Epidermal melanocyte (primary cell): ENCODE measurements around the gene MS4A15.
"Not testable (repeated sequence)": the region's sequence is repeated elsewhere in the genome, so short reads cannot be mapped to it uniquely, and the experiment has no call there.

ENCODE experiments used
- DNase-seq: peaks from one replicate; pipeline ENCODE4 v3.0.0; 2011; ENCODE audit warnings: low spot score; ENCODE audit not compliant: insufficient read length

Gene MS4A15

DNA sequence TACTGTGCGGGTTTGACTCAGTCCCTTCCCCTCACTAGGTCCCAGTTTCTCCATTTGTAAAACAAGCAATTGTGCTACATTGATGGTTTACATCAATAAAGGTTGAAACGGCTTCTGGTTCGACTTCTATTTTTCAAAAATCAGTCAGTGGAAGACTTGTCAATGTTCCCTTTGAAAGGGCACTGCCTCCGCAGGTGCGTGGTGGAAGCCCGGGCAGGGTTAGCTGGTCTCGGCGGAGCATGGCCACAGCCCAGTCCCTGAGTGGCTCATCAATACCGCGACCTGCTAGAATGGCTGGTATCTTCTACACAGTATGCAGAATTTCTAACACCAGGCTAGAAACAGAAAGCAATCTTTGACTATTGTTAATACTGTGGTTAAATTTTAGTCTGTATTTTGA is 44.5 kb downstream of the MS4A15 start:
- DNase-seq = no peak

DNA sequence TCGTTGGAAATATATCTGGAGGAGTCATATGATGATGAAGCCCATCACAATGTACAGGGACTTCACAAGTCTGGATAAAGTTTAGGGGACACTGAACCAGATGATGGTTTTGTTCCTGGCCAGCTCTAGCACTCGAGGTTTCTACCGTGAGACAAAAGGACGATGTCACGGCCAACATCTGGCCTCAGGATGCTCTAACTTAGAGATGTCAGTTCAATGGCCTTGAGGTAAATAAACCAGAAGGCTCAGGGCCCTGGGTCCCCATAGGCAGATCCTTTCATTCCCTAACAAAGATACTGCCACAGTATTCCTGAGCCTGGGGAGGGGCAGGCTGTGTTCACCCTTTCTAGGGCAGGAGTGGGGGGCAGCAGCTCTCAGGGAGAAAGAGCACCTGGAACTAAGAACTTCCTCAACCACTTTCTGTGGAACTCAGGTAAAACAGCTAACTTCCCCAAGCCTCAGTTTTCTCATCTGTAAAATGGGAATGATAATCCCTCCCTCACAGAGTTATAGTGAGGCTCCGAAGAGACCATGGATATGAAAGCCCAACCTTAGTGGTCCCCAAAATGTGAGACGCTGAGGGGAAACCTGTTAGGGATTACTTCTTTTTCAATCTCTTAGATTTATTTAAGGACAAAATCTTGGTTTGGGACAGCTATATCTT is 46.7 kb downstream of the MS4A15 start:
- DNase-seq = no peak

DNA sequence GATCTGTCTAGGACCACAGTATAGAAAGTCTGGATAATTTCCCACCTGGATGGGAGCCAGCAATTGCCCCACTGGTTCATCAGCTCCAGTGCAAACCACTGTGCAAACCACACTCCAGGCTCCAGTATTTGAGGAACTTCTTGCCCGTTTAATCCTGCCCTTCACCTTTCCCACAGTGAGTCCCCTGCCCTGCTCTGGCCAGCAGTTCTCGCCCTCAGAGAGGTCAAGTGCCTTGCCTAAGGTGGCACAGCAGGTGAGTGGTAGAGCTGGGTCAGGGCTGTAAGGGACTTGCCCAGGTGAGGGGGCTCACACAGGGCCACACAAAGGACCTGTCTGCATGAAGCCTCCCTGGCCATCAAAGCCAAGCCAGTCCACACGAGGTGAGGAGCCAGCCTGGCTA is 52.6 kb downstream of the MS4A15 start:
- no peak for DNase-seq

DNA sequence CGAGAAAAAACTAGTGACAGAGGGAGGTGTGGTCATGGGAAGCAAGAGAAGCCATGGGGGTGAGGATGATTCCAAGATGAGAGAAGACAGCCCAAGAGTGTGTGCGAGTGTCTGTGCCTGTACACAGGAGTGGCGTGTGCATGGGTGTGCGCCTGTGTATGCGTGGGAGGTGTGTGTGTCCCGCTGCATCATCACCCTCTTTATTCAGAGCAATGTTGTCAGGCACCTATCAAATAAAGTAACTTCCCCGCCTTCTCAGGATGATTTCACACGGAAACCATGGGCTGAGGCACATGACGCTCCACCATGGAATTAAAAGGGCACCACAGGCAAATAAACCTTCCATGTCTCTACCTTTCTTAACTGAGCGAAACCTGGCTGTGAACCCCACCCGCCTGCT is 53.0 kb downstream of the MS4A15 start:
- DNase-seq = no peak

DNA sequence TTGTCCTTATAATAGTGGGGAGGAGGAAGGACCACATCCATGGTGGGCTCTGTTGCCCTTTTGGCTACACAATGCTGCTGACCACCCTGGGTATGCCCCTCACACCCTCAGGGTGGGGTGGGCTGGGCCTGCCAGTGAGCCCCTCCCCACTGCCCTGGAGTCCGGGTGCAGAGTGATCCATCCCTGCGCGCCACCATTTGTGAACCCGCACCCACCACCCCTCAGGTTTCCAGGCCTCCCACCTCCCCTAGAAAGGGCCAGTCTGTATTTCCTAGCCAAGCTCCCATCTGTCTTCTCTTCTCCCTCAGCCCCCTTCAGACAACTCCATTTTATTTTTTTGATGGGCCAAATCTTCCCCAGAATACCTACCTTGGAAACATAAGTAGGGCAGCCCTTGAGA is 53.5 kb downstream of the MS4A15 start:
- DNase-seq = no peak

DNA sequence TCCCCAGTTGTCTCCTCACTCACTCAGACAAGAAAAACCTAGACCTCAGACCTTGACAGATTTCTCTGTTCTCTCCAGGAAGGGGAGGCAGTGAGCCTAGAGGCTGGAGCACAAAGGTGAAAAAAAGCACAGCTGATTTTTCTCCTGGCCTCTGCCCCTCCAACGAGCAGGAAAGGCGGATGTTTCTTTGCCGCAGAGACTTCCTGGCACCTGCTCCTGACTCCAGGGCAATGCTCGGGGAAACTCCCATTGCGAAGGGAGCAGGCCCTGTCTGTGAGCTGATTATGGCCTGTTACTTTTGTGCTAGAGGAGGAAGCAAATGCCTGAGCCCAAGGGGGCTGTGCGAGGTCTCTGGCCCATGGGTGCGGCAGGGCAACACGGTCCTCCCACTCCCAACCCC is 53.9 kb downstream of the MS4A15 start:
- no peak for DNase-seq

DNA sequence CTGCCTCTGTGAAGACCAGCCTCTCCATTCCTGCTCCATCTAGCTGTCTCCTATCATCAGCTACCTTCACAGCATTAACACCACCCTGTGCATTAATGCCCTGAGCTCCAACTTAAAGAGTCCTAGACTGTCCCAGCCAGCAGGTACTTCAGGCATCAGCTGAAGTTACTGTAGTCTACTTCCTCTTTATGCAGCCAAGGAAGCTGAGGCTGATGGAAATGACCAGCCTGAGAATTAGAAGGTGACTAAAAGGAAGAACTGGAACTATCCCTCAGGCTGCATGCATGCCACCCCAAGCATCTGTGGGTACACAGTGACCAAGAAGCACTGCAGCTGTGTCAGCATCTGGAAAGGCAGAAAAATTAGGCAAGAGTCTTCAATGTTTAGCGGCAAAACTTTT is 56.7 kb downstream of the MS4A15 start:
- no peak for DNase-seq

DNA sequence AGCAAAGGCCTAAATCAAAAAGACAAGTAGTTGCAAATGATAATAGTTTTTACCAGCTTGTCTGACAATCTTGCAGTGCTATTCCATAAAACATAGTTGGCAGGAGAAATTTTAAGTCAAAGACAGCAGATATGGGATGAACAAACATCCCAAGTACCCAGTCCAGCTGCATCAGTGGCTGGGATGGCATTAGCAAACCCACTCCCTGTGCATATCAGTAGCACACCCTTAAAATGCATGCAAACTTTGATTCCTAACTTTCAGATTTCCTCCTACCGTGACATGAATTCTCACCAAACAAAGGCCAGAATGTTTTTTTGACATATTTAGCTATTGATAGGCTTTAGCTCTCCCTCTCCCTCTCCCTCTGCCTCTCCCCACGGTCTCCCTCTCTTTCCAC is 57.4 kb downstream of the MS4A15 start:
- DNase-seq = no peak

DNA sequence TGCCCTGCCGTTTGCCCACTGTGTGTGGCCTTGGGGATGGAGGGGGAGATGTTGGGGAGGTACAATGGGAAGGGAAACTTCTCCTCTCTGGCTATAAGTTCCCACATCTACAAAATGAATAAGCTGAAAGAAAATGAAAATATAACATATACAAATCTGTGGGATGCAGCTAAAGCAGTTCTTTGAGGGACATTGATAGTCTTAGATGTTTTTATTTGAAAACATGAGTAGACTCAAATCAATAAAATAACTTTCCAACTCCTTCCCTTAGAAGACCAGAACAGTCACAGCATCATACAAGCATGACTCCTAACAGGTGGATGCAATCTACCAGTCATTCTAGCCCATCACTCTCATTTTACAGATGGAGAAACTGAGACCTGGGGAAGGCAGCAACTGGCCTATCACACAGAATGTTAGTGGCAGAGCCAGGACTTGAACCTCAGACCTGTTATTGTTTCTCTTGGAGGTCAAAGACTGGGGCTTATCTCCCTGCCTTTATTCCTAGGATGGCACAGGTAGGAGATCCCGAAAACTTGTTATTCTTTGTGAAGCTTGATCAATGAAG is 60.0 kb downstream of the MS4A15 start:
- DNase-seq = no peak

DNA sequence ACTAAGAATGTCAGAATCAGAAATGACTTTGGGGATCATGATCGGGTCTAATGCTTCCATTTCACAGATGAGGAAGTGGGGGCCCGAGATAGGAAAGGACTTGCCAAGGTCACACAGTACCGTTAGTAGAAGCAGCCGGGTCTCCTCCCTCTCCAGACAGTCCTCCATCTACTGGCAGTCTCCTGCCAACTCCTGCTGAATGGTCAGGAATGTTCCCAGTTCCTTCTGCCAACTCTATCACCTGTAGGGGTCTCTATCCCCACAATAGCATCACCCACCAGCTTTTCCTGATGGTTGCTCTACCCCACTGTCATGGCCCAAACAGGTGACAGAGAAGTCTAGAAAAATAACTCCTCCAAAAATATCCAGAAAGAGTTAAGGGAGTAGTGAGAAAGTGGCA is 61.4 kb downstream of the MS4A15 start:
- DNase-seq = no peak

DNA sequence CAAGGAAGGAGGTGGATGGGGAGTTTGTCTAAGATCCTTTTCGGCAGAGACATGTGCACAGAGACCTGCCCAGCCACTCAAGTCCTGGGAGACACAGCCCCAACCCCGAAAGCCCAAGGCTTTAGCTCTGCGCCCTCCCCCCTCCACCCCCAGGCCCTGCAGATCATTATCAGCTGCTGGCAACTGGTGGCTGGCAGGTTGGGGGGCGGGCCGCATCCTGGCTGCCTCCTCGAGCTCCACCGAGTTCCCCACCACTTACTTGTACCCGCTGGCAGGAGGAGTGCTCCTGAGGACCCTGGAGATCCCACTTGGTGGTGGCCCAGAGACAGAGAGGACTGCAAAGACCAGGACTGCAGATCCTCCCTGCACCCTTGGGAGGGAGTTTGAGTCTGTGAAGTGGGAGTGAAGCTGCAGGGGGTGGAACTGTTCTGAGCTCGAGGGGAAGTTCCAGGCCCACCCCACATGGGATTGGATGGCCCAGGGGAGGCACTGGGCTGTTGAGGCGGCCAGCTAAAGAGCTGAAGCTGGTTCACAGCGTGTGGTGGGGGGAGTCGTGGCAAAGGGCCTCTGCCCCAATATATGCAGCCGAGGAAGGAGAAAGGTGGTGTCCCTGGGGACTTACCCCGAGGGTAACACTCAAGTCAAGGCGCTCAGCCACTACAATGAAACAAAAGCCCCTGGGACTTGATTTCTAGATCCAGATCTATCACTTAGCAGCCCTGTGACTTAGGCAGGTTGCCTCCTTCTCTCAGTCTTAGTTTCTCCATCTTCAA is 65.3 kb downstream of the MS4A15 start:
- no peak for DNase-seq

DNA sequence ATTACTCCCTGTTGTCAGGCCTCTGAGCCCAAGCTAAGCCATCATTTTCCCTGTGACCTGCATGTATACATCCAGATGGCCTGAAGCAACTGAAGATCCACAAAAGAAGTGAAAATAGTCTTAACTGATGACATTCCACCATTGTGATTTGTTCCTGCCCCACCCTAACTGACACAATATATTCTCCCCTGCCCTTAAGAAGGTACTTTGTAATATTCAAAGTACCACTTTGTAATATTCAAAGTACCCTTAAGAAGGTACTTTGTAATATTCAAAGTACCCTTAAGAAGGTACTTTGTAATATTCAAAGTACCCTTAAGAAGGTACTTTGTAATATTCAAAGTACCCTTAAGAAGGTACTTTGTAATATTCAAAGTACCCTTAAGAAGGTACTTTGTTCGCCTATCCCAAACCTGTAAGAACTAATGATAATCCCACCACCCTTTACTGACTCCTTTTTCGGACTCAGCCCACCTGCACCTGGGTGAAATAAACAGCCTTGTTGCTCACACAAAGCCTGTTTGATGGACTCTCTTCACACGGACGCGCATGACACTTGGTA is 67.2 kb downstream of the MS4A15 start:
- not testable (repeated sequence) for DNase-seq

DNA sequence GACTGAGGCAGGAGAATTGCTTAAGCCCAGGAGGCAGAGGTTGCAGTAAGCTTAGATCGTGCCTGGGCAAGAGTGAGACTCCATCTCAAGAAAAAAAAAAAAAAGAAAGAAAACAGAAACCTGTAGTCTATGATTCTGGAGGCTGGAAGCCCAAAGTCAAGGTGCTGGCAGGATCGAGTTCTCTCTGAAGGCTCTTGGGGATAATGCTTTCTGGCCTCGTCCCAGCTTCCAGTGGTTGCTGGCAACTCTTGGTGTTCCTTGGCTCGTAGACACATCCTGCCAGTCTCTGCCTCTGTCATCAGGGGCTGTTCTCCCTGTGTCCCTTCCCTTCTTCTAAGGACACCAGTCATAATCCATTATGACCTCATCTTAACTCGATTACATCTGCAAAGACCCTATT is 68.5 kb downstream of the MS4A15 start:
- DNase-seq = no peak

DNA sequence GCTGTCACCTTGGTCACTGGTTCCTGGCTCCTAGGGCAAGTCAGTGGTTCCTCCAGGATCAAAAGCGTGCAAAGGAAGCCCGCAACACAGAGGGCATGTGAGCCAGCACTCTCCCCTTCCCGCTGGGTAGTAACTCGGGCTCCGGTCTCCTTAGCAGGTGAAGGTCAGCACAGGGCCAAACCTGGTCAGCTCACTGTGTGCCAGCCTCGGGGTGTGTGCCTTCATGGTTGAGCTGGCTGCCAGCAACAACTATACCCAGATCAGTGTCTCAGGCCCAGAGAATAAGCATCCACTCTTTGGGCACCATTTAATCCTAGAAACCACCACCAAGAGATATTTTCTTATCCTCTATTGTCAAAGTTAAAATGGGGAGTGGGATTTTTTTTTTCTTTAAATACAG is 69.1 kb downstream of the MS4A15 start:
- no peak for DNase-seq
